ENCODE results near the gene NLGN2. TPM values are rescaled to one million over a fixed set of nuclear protein-coding genes. Genes with fewer than 3 reads are reported as not detected.

The NLGN2 gene
- polyA plus RNA-seq, 1 experiment = 8.5 TPM

- POLR2A ChIA-PET = interaction anchor here (0.8 to 1.1 kb wide), 3 partner anchors 11 to 79 kb away, joined by 3 to 7 read pairs (median 5); partner anchors contain the start of genes NEURL4, PLSCR3 and POLR2A
- Histone ChIP-seq H3K4me3 (ENCODE audit: low read depth, low read length) (peak overlapping the region; percentile 59), H3K36me3 (ENCODE audit: control insufficient read depth, insufficient read depth, low read length) (peaks cover 9% of the 10 kb centered on the region), H3K27me3 (ENCODE audit: control insufficient read depth, insufficient read depth, low read length) (no peaks in the 10 kb centered on the region)
- CTCF ChIA-PET = interaction anchor here (0.6 to 2.0 kb wide), 2 partner anchors 91 to 156 kb away, joined by 4 to 6 read pairs; partner anchors contain the start of gene SENP3
- no peak for DNase-seq (ENCODE audit: low read depth)
- TF ChIP-seq, protein P1, sequence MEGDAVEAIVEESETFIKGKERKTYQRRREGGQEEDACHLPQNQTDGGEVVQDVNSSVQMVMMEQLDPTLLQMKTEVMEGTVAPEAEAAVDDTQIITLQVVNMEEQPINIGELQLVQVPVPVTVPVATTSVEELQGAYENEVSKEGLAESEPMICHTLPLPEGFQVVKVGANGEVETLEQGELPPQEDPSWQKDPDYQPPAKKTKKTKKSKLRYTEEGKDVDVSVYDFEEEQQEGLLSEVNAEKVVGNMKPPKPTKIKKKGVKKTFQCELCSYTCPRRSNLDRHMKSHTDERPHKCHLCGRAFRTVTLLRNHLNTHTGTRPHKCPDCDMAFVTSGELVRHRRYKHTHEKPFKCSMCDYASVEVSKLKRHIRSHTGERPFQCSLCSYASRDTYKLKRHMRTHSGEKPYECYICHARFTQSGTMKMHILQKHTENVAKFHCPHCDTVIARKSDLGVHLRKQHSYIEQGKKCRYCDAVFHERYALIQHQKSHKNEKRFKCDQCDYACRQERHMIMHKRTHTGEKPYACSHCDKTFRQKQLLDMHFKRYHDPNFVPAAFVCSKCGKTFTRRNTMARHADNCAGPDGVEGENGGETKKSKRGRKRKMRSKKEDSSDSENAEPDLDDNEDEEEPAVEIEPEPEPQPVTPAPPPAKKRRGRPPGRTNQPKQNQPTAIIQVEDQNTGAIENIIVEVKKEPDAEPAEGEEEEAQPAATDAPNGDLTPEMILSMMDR (IDR thresholded peaks at IDR 0.05; ENCODE audit: insufficient read depth, low read depth, low read length) = no peak
Measured at GRCh38 chr17:7404737-7405349, 2.8 kb upstream of the NLGN2 start.

- ChIA-PET POLR2A (no interaction called here), CTCF (interaction anchor here (1.1 to 2.2 kb wide), 3 partner anchors 31 to 359 kb away, joined by 3 to 11 read pairs (median 3); no protein-coding TSS in a partner anchor)
Measured at GRCh38 chr17:7405350-7406234, 2.1 kb upstream of the NLGN2 start.

DNA sequence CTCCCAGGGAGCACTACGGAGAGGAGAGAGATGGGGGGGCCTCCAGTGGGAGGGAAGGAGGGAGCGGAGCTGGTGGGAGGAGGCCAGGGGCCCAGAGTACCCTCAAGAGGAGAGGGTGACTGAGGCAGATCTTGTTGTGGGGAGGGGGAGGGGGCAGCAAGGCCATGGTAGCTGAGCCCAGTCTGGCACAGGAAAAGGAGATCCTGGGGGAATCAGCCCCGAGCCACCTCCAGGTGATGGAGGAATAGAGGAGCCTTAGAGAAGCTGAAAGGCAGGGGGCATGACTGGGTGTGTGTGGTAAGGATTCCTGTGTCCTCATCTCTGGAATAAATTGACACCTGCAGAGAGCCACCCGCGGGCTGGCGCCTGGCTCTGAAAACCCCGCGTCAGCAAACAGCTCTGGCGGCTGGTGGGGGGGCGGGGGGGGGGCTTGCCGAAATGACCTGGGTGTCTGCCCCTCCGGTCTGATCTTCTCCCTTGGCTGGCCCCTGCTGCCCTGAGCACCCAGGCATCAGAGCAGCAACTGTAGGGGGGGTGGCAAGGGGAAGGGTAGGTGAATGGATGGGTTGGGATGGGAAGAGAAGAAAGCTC, 1.3 kb upstream of the NLGN2 start:
- DNase-seq (ENCODE audit: low read depth) = no peak
- peaks cover 11% of the 10 kb centered on the region for H3K36me3 ChIP-seq (ENCODE audit: control insufficient read depth, insufficient read depth, low read length)
- H3K27me3 ChIP-seq (ENCODE audit: control insufficient read depth, insufficient read depth, low read length) = no peaks in the 10 kb centered on the region
- ChIA-PET POLR2A (no interaction called here), CTCF (interaction anchor here (0.6 to 2.2 kb wide), 4 partner anchors 31 to 360 kb away, joined by 3 to 11 read pairs (median 3); no protein-coding TSS in a partner anchor)
- H3K4me3 ChIP-seq (ENCODE audit: low read depth, low read length) = peak overlapping the region; percentile 59
- TF ChIP-seq, protein P1 (IDR thresholded peaks at IDR 0.05; ENCODE audit: insufficient read depth, low read depth, low read length) = no peak

More at GRCh38 chr17:7405350-7406234, 2.1 kb upstream of the NLGN2 start:
- TF ChIP-seq, protein P1 (IDR thresholded peaks at IDR 0.05; ENCODE audit: insufficient read depth, low read depth, low read length) = no peak
- H3K36me3 ChIP-seq (ENCODE audit: control insufficient read depth, insufficient read depth, low read length) = peaks cover 11% of the 10 kb centered on the region
- H3K27me3 ChIP-seq (ENCODE audit: control insufficient read depth, insufficient read depth, low read length) = no peaks in the 10 kb centered on the region
- DNase-seq (ENCODE audit: low read depth) = no peak
- H3K4me3 ChIP-seq (ENCODE audit: low read depth, low read length) = peak overlapping the region; percentile 59

DNA sequence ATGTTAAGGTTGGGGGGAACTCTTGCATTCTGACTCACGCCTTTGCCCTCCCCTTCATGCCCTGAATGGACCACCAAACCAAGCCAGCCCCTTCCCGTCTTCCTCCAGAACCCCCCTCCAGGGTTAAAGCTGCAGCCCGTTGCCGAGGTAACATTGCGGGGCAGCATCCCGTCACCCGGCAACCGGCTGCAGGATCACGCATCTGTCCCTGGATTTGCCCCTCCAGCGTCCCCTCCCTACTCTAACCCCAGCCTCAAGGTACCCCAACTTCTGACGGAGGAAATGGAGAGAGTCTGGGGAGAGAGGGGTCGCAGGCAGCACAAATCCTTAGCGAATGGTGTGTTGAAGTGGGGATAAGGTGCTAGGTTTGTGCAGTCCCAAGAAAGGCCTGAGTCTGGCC, 563 bp upstream of the NLGN2 start:
- peaks cover 11% of the 10 kb centered on the region for H3K36me3 ChIP-seq (ENCODE audit: control insufficient read depth, insufficient read depth, low read length)
- CTCF ChIA-PET = interaction anchor here (2.2 kb wide), 1 partner anchor 30 kb away, joined by 11 read pairs; no protein-coding TSS in a partner anchor
- H3K27me3 ChIP-seq (ENCODE audit: control insufficient read depth, insufficient read depth, low read length) = no peaks in the 10 kb centered on the region
- POLR2A ChIA-PET = no interaction called here
- no peak overlapping the region for H3K4me3 ChIP-seq (ENCODE audit: low read depth, low read length)
- DNase-seq (ENCODE audit: low read depth) = no peak
- TF ChIP-seq, protein P1 (IDR thresholded peaks at IDR 0.05; ENCODE audit: insufficient read depth, low read depth, low read length) = no peak

Measured in BJ (cell line).